H1 (cell line): Measurements from ENCODE around the gene AGBL4. TPM values are rescaled to one million over a fixed set of nuclear protein-coding genes. Genes with fewer than 3 reads are reported as not detected.

Experiments
- CTCF ChIA-PET: fragments of 300-600 bp; sonication (Branson Sonifier 250); formaldehyde crosslinking; loops from one replicate; lab custom pipeline; 2021; ENCODE audit not compliant: partially characterized antibody; lab: Charles Lee
- POLR2A ChIA-PET: fragments of 300-600 bp; sonication (Branson Sonifier 250); formaldehyde crosslinking; loops from one replicate; lab custom pipeline; 2021; ENCODE audit warnings: inconsistent platforms; ENCODE audit not compliant: partially characterized antibody; lab: Charles Lee
- DNase-seq, 2 experiments: peaks; one replicate each; pipeline versions ENCODE4 v3.0.0 to v3.0.0-alpha.2; 2010 to 2022; ENCODE audit warnings: low spot score in 2 of 2, low read depth in 1 of 2, mixed read lengths in 1 of 2
- FAIRE-seq: peaks from 2 replicates; lab custom pipeline; 2011; peaks lifted over from hg19 to GRCh38; lab: Jason Lieb, UNC
- H2AFZ ChIP-seq: 2 replicates; pipeline ENCODE4 v1.8.1; 2012; ENCODE audit warnings: low read length, inconsistent platforms
- H2AK5ac ChIP-seq: 2 replicates; pipeline ENCODE4 v1.6.1; 2013; ENCODE audit warnings: low read depth, low read length
- H2BK120ac ChIP-seq: replicated peaks from 2 replicates; pipeline ENCODE3; 2013; ENCODE audit warnings: low read depth, low read length, inconsistent platforms
- H2BK12ac ChIP-seq: 2 replicates; pipeline ENCODE4 v1.6.1; 2013; ENCODE audit warnings: low read depth, low read length
- H2BK15ac ChIP-seq: 2 replicates; pipeline ENCODE4 v1.6.1; 2013; ENCODE audit warnings: low read length
- H2BK20ac ChIP-seq: 2 replicates; pipeline ENCODE4 v1.6.1; 2013; ENCODE audit warnings: low read length
- H2BK5ac ChIP-seq: 2 replicates; pipeline ENCODE4 v1.6.1; 2013; ENCODE audit warnings: low read depth, low read length
- H3K14ac ChIP-seq: 2 replicates; pipeline ENCODE4 v1.6.1; 2013; ENCODE audit warnings: inconsistent platforms; ENCODE audit not compliant: insufficient read length
- H3K18ac ChIP-seq: 2 replicates; pipeline ENCODE4 v1.6.1; 2013; ENCODE audit warnings: low read length; ENCODE audit errors: extremely low read depth
- H3K23ac ChIP-seq: 2 replicates; pipeline ENCODE4 v1.6.1; 2013; ENCODE audit warnings: inconsistent platforms; ENCODE audit not compliant: insufficient read length
- H3K23me2 ChIP-seq: 2 replicates; pipeline ENCODE4 v1.6.1; 2013; ENCODE audit warnings: low read depth, low read length
- H3K27ac ChIP-seq: 2 replicates; pipeline ENCODE4 v1.6.1; 2011; ENCODE audit warnings: low read depth, low read length, inconsistent platforms
- H3K27me3 ChIP-seq, 4 experiments: replicated peaks in 1 of 4; 1 replicate in 1 of 4; 2 replicates in 3 of 4; pipeline versions ENCODE4 v1.6.1 to v1.8.1; 2011 to 2013; ENCODE audit warnings: low read length in 3 of 4, mild to moderate bottlenecking in 3 of 4, inconsistent platforms in 2 of 4, mixed read lengths in 2 of 4, moderate library complexity in 1 of 4; ENCODE audit not compliant: control insufficient read depth in 3 of 4, insufficient read depth in 3 of 4; ENCODE audit errors: extremely low read depth in 1 of 4
- H3K36me3 ChIP-seq, 4 experiments: 2 replicates each; pipeline versions ENCODE4 v1.6.1 to v1.8.1; 2011 to 2013; ENCODE audit warnings: mild to moderate bottlenecking in 4 of 4, low read length in 3 of 4, moderate library complexity in 2 of 4, control low read depth in 1 of 4, inconsistent platforms in 1 of 4; ENCODE audit not compliant: insufficient read depth in 4 of 4, control insufficient read depth in 2 of 4
- H3K4ac ChIP-seq: replicated peaks from 2 replicates; pipeline ENCODE3; 2013; ENCODE audit warnings: low read length, low read depth, mixed read lengths, inconsistent platforms; ENCODE audit not compliant: insufficient read length
- H3K4me1 ChIP-seq, 4 experiments: replicated peaks in 1 of 4; 1 replicate in 1 of 4; 2 replicates in 3 of 4; pipeline versions ENCODE4 v1.6.1 to v1.8.1; 2011 to 2013; ENCODE audit warnings: low read length in 3 of 4, inconsistent platforms in 2 of 4, mixed read lengths in 1 of 4; ENCODE audit not compliant: insufficient read depth in 4 of 4, control insufficient read depth in 3 of 4
- H3K4me2 ChIP-seq, 2 experiments: 2 replicates each; pipeline versions ENCODE4 v1.6.1 to v1.8.1; 2011 to 2013; ENCODE audit warnings: low read depth in 2 of 2, low read length in 2 of 2, control low read depth in 1 of 2, inconsistent platforms in 1 of 2, mild to moderate bottlenecking in 1 of 2; ENCODE audit not compliant: insufficient read depth in 1 of 2
- H3K4me3 ChIP-seq, 4 experiments: fragments of 200-600, 300-600 bp in 1 of 4; sonication (generic), shearing (Covaris generic), sonication (Bioruptor Twin) in 1 of 4; 2 replicates each; pipeline versions ENCODE4 v1.5.1 to v1.8.1; 2011 to 2016; ENCODE audit warnings: low read length in 4 of 4, low read depth in 3 of 4, control low read depth in 2 of 4, inconsistent platforms in 2 of 4, mild to moderate bottlenecking in 2 of 4, mixed read lengths in 1 of 4, moderate library complexity in 1 of 4; ENCODE audit not compliant: insufficient read depth in 2 of 4; ENCODE audit errors: extremely low read depth in 1 of 4
- H3K56ac ChIP-seq: replicated peaks from 2 replicates; pipeline ENCODE3; 2013; ENCODE audit warnings: low read depth, mild to moderate bottlenecking, mixed read lengths, low read length, inconsistent platforms; ENCODE audit not compliant: insufficient read length
- H3K79me1 ChIP-seq: 2 replicates; pipeline ENCODE4 v1.6.1; 2013; ENCODE audit warnings: low read depth, low read length, control low read depth
- H3K79me2 ChIP-seq, 2 experiments: 2 replicates each; pipeline versions ENCODE4 v1.6.1 to v1.8.1; 2012 to 2013; ENCODE audit warnings: low read length in 2 of 2, mild to moderate bottlenecking in 2 of 2, inconsistent platforms in 1 of 2; ENCODE audit not compliant: insufficient read depth in 2 of 2, control insufficient read depth in 1 of 2
- H3K9ac ChIP-seq, 4 experiments: replicated peaks in 1 of 4; 1 replicate in 1 of 4; 2 replicates in 3 of 4; pipeline versions ENCODE4 v1.6.1 to v1.8.1; 2011 to 2013; ENCODE audit warnings: low read depth in 3 of 4, low read length in 3 of 4, control low read depth in 2 of 4, mild to moderate bottlenecking in 2 of 4, moderate library complexity in 2 of 4, inconsistent platforms in 1 of 4; ENCODE audit errors: extremely low read depth in 1 of 4
- H3K9me3 ChIP-seq, 2 experiments: 2 replicates each; pipeline versions ENCODE4 v1.6.1 to v1.8.1; 2012 to 2013; ENCODE audit warnings: mild to moderate bottlenecking in 2 of 2, moderate library complexity in 2 of 2, control low read depth in 1 of 2, inconsistent platforms in 1 of 2, low read depth in 1 of 2, low read length in 1 of 2, mixed read lengths in 1 of 2; ENCODE audit not compliant: insufficient read depth in 2 of 2
- H4K20me1 ChIP-seq, 2 experiments: replicated peaks in 1 of 2; 2 replicates each; pipeline versions ENCODE3 to v1.8.1; 2011 to 2013; ENCODE audit warnings: inconsistent platforms in 2 of 2, low read length in 2 of 2, mild to moderate bottlenecking in 1 of 2; ENCODE audit not compliant: insufficient read depth in 2 of 2, control insufficient read depth in 1 of 2
- H4K5ac ChIP-seq: 2 replicates; pipeline ENCODE4 v1.6.1; 2013; ENCODE audit warnings: low read length, low read depth, mixed read lengths, inconsistent platforms; ENCODE audit not compliant: insufficient read length
- H4K8ac ChIP-seq: 2 replicates; pipeline ENCODE4 v1.8.0; 2013; ENCODE audit warnings: mild to moderate bottlenecking, moderate library complexity, low read length, inconsistent platforms; ENCODE audit not compliant: insufficient read depth; ENCODE audit errors: extremely low read depth
- H4K91ac ChIP-seq: replicated peaks from 2 replicates; pipeline ENCODE3; 2013; ENCODE audit warnings: low read length, mixed read lengths, inconsistent platforms; ENCODE audit not compliant: insufficient read length
- ASH2L ChIP-seq: fragments of 200-600, 300-600 bp; sonication (generic); IDR thresholded peaks from one replicate; pipeline ENCODE4 v1.7.1; 2017; ENCODE audit warnings: low read length
- ATF3 ChIP-seq: IDR thresholded peaks from 2 replicates; pipeline ENCODE4 v1.6.1; 2011; ENCODE audit warnings: low read depth, mild to moderate bottlenecking, low read length; ENCODE audit not compliant: insufficient read depth
- CHD1 ChIP-seq: IDR thresholded peaks from 2 replicates; pipeline ENCODE4 v1.6.1; 2012; ENCODE audit warnings: low read depth, low read length, improper control_type of control experiment
- EZH2 ChIP-seq: fragments of 200-600 bp; sonication (generic); IDR thresholded peaks from 2 replicates; pipeline ENCODE4 v1.7.1; 2012; ENCODE audit warnings: low read depth, mild to moderate bottlenecking, moderate library complexity, low read length, inconsistent platforms; ENCODE audit not compliant: severe bottlenecking
- HDAC6 ChIP-seq: IDR thresholded peaks from one replicate; pipeline ENCODE4 v1.7.1; 2012; ENCODE audit warnings: low read depth, mild to moderate bottlenecking, inconsistent platforms, low read length, moderate library complexity
- PHF8 ChIP-seq: fragments of 200-600 bp; sonication (generic); conservative IDR thresholded peaks from 2 replicates; pipeline ENCODE4 v1.7.1; 2012; ENCODE audit warnings: low read depth, mild to moderate bottlenecking, inconsistent platforms, low read length, moderate library complexity
- RAD21 ChIP-seq, 2 experiments: IDR thresholded peaks in 1 of 2; conservative IDR thresholded peaks in 1 of 2; 2 replicates each; pipeline ENCODE4 v1.6.1; 2011; ENCODE audit warnings: low read depth in 2 of 2, low read length in 2 of 2, improper control_type of control experiment in 1 of 2, inconsistent platforms in 1 of 2, mild to moderate bottlenecking in 1 of 2, moderate library complexity in 1 of 2
- RBBP5 ChIP-seq: IDR thresholded peaks from 2 replicates; pipeline ENCODE4 v1.7.1; 2012; ENCODE audit warnings: low read depth, mild to moderate bottlenecking, inconsistent platforms, low read length, moderate library complexity, borderline replicate concordance
- RFX5 ChIP-seq: IDR thresholded peaks from 2 replicates; pipeline ENCODE4 v1.6.1; 2011; ENCODE audit warnings: low read depth, low read length, improper control_type of control experiment, borderline replicate concordance
- SIX5 ChIP-seq: IDR thresholded peaks from 2 replicates; pipeline ENCODE4 v1.6.1; 2011; ENCODE audit warnings: mild to moderate bottlenecking, low read depth, low read length
- SP1 ChIP-seq: IDR thresholded peaks from 2 replicates; pipeline ENCODE4 v1.6.1; 2011; ENCODE audit warnings: low read depth, low read length
- TAF7 ChIP-seq: optimal IDR thresholded peaks from 2 replicates; pipeline ENCODE3; 2011; ENCODE audit warnings: low read depth, mild to moderate bottlenecking, inconsistent platforms, low read length, moderate library complexity, borderline replicate concordance
- WGBS, 2 experiments: shearing (Covaris generic) in 1 of 2; methylation state at CpG; one replicate each; pipeline versions ENCODE4 v1.1.6 to v1.1.7; 2013 to 2015; ENCODE audit warnings: low lambda C conversion rate in 2 of 2, mixed read lengths in 2 of 2, inconsistent platforms in 1 of 2, low coverage in 1 of 2, missing lambda C conversion rate in 1 of 2; ENCODE audit not compliant: insufficient replicate concordance in 2 of 2, insufficient coverage in 1 of 2, insufficient read length in 1 of 2; ENCODE audit errors: extremely low coverage in 1 of 2, missing lambda C conversion rate in 1 of 2; 5-methylcytosine and 5-hydroxymethylcytosine counted together
- polyA plus RNA-seq, 7 experiments: library from polyadenylated mRNA; depleted of rRNA in 3 of 7; stranded (reverse) in 5 of 7; unstranded in 2 of 7; fragments of >200 nt in 5 of 7; fragments of 200-250 nt in 2 of 7; gene quantifications; 1 replicate in 5 of 7; 2 replicates in 1 of 7; 4 replicates in 1 of 7; pipeline versions ENCODE4 v1.2.1 to v1.2.3, GENCODE V29; 2011 to 2013; ENCODE audit warnings: missing spikeins in 2 of 7, mixed read lengths in 2 of 7
- total RNA-seq: library from RNA; stranded (reverse); fragmentation: NEBNext Ultra II Directional; extraction: Animal tissue kit (Norgen Biotek cat#: 25700); gene quantifications from 2 replicates; pipeline ENCODE4 v1.2.1, GENCODE V29; 2021

AGBL4 gene
- total and polyA plus RNA-seq, 2 of the 8 experiments (the other 6 are each of a cell fraction or from before 2014, with no cell fraction given), result 0.41 to 0.45 TPM

DNA sequence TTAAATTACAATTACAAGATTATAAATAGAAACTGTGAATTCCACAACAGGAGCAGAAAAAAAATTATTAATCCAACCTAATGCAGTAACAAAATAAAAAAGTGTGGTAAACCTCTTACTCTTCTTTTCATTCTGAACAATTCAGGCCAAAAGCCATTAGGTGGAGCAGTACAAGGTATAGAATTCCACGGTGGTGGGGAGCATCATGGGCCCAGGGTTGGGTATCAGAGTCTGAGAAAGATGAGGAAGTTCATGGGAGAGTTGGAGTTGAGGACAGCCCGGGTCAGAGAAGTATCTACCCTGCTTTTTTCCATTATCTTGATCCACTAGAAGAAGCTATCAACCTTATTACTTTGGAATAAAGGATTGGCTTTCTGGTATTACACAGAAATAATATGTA, 586.9 kb downstream of the AGBL4 start:
- no peaks in the 10 kb centered on the region for H3K79me2 ChIP-seq
- H4K20me1 ChIP-seq, result no peaks in the 10 kb centered on the region
- no peak overlapping the region for H3K18ac ChIP-seq
- TF ChIP-seq SP1 (no peak), HDAC6 (no peak), ASH2L (no peak), RFX5 (no peak), ATF3 (no peak), CHD1 (no peak), EZH2 (no peak), PHF8 (no peak), RAD21 (IDR thresholded peaks at IDR 0.05 in 1 of 2, conservative IDR thresholded peaks at IDR 0.05 in 1 of 2; ENCODE audit: low read depth in 2 of 2, low read length in 2 of 2) (no peak), TAF7 (no peak), SIX5 (no peak), RBBP5 (no peak)
- TF ChIP-seq, all 59 proteins: peak for 0
- Histone ChIP-seq H3K9ac (no peak overlapping the region), H3K4me3 (no peak overlapping the region), H3K23ac (no peak overlapping the region), H2BK15ac (no peak overlapping the region), H4K91ac (no peak overlapping the region), H3K14ac (no peak overlapping the region), H2BK12ac (no peak overlapping the region), H2AFZ (no peak overlapping the region), H3K36me3 (no peaks in the 10 kb centered on the region), H2BK20ac (no peak overlapping the region), H3K27me3 (no peaks in the 10 kb centered on the region), H3K4me2 (no peak overlapping the region), H3K23me2 (peaks cover 2% of the 10 kb centered on the region; the same call in 1 of the 2 replicates), H3K56ac (no peak overlapping the region), H4K8ac (no peak overlapping the region), H3K27ac (no peak overlapping the region), H3K9me3 (peaks cover 67 to 72% of the 10 kb centered on the region in 2 experiments), H3K4me1 (no peaks in the 10 kb centered on the region), H2AK5ac (no peak overlapping the region), H2BK5ac (no peak overlapping the region), H3K79me1 (no peaks in the 10 kb centered on the region), H4K5ac (no peak overlapping the region), H3K4ac (no peak overlapping the region), H2BK120ac (no peak overlapping the region)
- POLR2A ChIA-PET, result no interaction called here
- DNase-seq (no peak), FAIRE-seq (no peak)
- CTCF ChIA-PET, result no interaction called here
- WGBS, 2 experiments, result 48% methylated on average over 2 of the region's 2 CpGs; no CpG with 5 or more reads in 1 of the 2 experiments
